ENCODE results near the gene SEPTIN3. TPM values are rescaled to one million over a fixed set of nuclear protein-coding genes. Genes with fewer than 3 reads are reported as not detected.
A peak's percentile ranks its signal among the peaks of the same experiment; 100 is the strongest.

The SEPTIN3 gene, protein sequence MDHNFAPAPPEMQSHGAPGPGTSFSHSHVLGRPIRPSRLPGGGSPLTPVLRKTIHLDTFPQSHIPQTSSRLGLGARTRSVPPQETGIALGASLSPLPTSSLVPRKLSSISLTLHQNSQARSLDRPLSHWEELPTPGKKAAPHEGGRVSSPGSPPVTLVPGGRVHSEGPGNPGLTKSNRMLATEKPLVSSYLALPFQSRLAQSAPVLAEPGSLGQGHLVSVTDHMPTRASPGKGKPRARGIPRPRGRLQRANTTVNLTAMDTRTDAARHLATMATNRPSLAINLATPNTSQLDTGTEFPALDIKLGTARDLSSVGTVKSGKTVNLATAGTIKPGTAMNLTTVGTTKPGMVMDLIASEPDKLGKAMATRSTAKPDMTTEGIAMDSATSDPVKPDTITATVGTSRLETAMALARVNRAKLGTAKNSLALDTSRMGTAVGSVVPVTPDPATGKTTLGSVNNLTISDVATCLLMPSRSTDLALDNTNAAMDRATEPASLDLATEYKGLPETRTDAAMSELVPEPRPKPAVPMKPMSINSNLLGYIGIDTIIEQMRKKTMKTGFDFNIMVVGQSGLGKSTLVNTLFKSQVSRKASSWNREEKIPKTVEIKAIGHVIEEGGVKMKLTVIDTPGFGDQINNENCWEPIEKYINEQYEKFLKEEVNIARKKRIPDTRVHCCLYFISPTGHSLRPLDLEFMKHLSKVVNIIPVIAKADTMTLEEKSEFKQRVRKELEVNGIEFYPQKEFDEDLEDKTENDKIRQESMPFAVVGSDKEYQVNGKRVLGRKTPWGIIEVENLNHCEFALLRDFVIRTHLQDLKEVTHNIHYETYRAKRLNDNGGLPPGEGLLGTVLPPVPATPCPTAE
- 1 to 10 TPM; 2.2 to 2.8 TPM for total RNA-seq

DNA sequence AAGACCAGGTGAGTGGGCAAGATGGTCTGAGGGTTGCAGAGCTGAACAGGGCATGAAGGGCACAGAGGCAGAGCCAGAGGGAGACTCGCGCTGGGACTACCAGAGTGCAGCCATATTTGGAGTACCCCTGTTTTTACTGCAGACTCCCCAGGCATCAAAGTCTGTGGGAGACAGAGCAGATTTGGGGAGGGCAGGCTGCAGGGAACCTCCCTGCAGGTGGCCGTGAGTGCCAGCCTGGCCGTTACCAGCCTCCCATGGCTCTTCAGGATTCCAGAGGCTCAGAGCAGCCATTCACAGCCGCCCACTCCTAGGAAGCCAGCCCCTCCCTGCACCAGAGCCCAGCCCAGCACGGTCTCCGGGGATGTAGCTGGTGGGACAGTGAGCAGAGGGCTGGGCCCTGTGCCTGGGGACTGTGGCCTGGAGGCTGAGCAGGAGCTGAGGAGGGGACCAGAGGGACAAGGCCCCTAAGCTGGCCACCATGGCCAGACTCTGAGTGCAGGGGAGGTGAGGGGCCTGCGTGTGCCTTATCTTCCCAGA is at the start of gene SEPTIN3:
Gene SEPTIN3 (plus strand): TSS at position 334 of the 537 bp plus-strand sequence. CDS start 2,050 bp downstream, outside the sequence.
- ChIA-PET POLR2A (interaction anchor here (1.4 kb wide), 1 partner anchor 121 kb away, joined by 3 read pairs; the partner anchor contains the start of gene NDUFA6), CTCF (interaction anchor here (1.4 to 4.0 kb wide), 2 partner anchors 11 to 121 kb away, joined by 3 to 28 read pairs; partner anchors contain the start of gene NDUFA6)
- Mint-ChIP-seq H3K4me1 (ENCODE audit: low read depth) (peaks cover 9% of the 10 kb centered on the region), H3K4me3 (no peak within 1 kb of the TSS), H3K9me3 (no peaks in the 10 kb centered on the region), H3K36me3 (no peaks in the 10 kb centered on the region), H3K27me3 (peaks cover 9% of the 10 kb centered on the region), H3K27ac (no peak within 1 kb of the TSS)
- intact Hi-C loops (cut with micrococcal nuclease) = loop anchor here (5.0 kb wide), 1 partner anchor 103 kb away; the partner anchor contains the start of genes NAGA and PHETA2
- no peak for DNase-seq

DNA sequence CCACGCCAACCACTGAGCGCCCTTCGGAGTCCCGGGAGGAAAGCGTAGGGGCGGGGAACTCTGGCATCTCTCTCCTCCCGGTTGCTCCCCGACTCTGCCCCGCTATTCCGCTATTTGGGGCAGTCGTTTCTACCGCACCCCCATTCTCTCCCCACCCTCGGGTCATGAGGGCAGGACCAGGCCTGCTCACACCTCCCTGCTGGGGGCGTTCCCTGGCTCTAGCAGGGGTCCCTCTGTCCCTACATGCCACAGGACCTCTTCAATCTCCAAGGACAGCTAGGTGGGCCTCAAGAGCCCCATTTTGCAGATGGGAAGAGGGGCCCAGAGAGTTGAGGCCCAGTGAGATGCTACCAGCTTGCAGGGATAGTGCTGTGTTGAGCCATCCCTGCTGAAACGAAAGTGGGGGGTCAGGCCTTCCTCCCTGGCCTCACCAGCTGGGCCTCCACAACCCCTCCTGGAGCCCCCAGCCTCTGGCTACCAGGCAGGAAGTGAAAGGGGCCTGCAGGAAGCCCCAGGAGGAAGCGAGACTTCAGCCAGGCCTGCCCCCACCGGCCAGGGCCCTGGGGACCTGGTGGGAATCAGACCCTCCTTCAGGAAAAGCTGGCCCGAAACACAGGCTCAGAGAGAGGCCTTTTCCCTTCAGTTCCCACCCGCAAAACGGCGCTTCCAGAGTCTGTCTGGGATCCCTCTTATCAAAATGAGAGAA is 48.8 kb upstream of the SEPTIN3 start:
- peak overlapping the region; percentile 8 for H3K4me3 Mint-ChIP-seq
- POLR2A ChIA-PET = interaction anchor here (0.8 to 1.6 kb wide), 3 partner anchors 13 to 58 kb away, joined by 3 to 5 read pairs (median 4); no protein-coding TSS in a partner anchor
- CTCF ChIA-PET = no interaction called here
- H3K4me1 Mint-ChIP-seq (ENCODE audit: low read depth) = peaks cover 21% of the 10 kb centered on the region
- no peak overlapping the region for H3K27ac Mint-ChIP-seq
- peaks cover 17% of the 10 kb centered on the region for H3K27me3 Mint-ChIP-seq
- peaks cover 3% of the 10 kb centered on the region for H3K36me3 Mint-ChIP-seq
- no peaks in the 10 kb centered on the region for H3K9me3 Mint-ChIP-seq
- intact Hi-C loops (cut with micrococcal nuclease) = no loop called here
- DNase-seq = no peak

DNA sequence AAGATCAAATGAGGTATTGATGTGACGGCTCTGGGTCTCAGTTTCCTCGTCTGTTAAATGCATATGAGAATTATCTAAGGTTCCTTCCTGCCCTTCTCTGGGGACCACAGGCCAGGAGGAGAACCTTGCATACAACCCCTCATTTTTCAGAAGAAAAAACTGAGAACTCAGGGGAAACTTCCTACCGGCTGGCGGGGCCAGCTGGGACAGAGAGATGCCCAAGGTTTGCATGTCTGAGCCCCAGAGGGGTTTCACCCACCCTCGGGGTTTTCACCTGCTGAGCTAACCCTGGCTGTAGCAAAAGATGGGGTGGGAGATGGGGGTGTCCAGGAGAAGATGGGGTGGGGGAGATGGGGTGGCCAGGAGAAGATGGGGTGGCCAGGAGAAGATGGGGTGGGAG is 46.9 kb upstream of the SEPTIN3 start:
- CTCF ChIA-PET = interaction anchor here (1.2 kb wide), 1 partner anchor 12 kb away, joined by 3 read pairs; no protein-coding TSS in a partner anchor

DNA sequence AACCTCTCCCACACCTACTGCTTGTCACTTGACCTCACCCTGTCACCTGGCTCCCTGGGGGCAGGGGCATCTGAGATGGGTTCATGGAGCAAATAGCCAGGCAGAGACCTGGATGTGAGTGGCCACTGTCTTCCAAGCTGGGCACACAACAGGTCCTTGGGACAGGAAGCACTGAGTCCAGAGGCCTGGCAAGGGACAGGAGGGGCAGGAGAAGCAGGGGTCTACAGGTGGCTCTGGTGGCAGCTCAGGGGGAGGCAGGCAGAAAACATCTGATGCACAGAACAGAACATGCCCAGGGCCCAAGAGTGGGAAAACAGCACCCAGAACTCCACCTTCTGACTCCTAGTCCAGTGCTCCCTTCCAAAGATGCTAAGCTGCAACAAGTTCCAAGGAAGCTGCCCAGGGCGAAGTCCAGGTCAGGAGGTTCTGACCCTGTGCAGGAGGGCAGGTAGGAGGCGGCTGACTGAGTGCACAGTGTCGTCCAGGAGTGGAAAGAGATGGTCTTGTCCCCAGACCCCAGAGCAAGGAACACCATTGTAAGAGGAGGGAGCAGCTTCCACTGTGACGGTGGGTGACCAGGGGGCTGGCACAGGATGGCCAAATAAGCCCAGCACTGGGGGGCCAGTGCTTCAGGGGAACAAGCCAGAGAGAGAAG is 46.2 kb upstream of the SEPTIN3 start:
- Mint-ChIP-seq H3K27me3 (peaks cover 6% of the 10 kb centered on the region), H3K27ac (no peak overlapping the region), H3K9me3 (no peaks in the 10 kb centered on the region), H3K4me1 (ENCODE audit: low read depth) (peaks cover 29% of the 10 kb centered on the region), H3K4me3 (no peak overlapping the region), H3K36me3 (peaks cover 3% of the 10 kb centered on the region)
- CTCF ChIA-PET = interaction anchor here (1.1 to 1.3 kb wide), 3 partner anchors 11 to 256 kb away, joined by 3 to 4 read pairs (median 3); no protein-coding TSS in a partner anchor
- no peak for DNase-seq
- intact Hi-C loops (cut with micrococcal nuclease) = no loop called here
- POLR2A ChIA-PET = interaction anchor here (1.1 to 1.2 kb wide), 2 partner anchors 16 to 61 kb away, joined by 3 read pairs; no protein-coding TSS in a partner anchor

More for the DNA sequence above, 46.9 kb upstream of the SEPTIN3 start:
- Mint-ChIP-seq H3K9me3 (no peaks in the 10 kb centered on the region), H3K4me3 (no peak overlapping the region), H3K36me3 (peaks cover 3% of the 10 kb centered on the region), H3K27ac (no peak overlapping the region), H3K4me1 (ENCODE audit: low read depth) (peaks cover 27% of the 10 kb centered on the region), H3K27me3 (peaks cover 6% of the 10 kb centered on the region)
- DNase-seq = no peak
- POLR2A ChIA-PET = interaction anchor here (1.1 to 1.2 kb wide), 2 partner anchors 16 to 60 kb away, joined by 3 read pairs; no protein-coding TSS in a partner anchor
- intact Hi-C loops (cut with micrococcal nuclease) = no loop called here

DNA sequence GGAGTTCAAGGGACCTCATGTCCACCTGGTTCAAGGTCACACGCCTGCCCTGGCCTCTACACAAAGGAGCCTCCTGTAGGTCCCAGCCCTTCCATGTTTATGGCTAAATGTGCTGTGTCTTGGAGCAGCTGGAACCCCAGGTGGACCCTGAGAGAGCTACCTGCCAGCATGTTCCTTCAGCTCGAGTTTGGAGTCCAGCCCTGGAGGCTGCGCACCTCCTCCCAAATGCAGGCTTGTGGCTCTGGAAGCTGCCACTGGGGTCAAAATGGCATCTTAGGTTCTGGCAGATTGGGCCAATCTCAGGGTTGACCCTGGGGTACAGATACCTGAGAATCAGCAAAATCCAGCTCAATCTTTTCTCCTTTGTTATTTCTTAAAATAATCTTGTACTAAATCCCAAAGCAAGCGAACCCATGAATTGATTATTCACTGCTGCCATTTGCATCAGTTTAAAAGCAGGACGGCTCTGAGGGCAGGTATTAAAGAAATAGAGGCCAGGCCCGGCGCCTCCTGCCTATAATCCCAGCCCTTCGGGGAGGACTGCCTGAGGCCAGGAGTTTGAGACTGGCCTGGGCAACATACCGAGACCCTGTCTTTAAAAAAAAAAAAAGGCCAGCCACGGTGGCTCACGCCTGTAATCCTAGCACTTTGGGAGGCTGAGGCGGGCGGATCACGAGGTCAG is 45.5 kb upstream of the SEPTIN3 start:
- no peaks in the 10 kb centered on the region for H3K9me3 Mint-ChIP-seq
- no peak overlapping the region for H3K4me3 Mint-ChIP-seq
- ChIA-PET CTCF (interaction anchor here (1.1 to 3.2 kb wide), 4 partner anchors 10 to 257 kb away, joined by 3 to 48 read pairs (median 4); no protein-coding TSS in a partner anchor), POLR2A (interaction anchor here (1.2 kb wide), 1 partner anchor 15 kb away, joined by 3 read pairs; no protein-coding TSS in a partner anchor)
- H3K27me3 Mint-ChIP-seq = peaks cover 6% of the 10 kb centered on the region
- peaks cover 31% of the 10 kb centered on the region for H3K4me1 Mint-ChIP-seq (ENCODE audit: low read depth)
- no peak overlapping the region for H3K27ac Mint-ChIP-seq
- intact Hi-C loops (cut with micrococcal nuclease) = no loop called here
- H3K36me3 Mint-ChIP-seq = peaks cover 3% of the 10 kb centered on the region
- no peak for DNase-seq

DNA sequence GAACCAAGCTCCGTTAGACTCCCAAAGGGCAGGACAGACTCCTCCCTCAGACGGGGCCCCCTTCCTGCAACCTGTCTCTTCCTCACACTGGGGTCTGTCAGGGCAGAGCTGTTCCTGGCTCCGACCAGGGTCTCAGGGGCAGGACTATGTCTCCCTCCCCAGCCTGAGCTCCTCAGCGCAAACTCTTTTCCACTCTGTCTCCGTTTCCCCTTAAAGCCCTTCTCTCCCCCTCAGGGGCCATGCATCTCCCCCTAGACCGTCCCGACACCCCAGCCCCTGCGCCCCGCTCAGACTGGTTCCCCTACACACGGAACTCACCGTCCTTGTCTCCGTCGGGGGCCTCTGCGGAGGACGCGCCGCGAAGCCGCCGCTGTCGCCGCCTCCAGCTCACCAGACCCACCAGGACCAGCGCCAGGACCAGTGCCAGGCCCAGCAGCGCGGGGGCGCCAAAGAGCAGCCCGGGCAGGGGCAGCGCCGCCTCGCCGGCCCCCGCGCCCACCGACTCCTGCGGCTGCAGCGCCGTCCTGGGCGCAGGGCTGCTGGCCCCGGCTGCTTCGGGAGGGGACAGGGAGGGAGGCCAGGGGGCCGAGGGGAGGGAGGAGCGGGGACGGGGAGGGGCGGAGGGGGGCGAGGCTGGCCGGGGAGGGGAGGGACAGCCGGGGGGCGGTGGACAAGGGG is 43.3 kb upstream of the SEPTIN3 start:
- Mint-ChIP-seq H3K4me3 (peak overlapping the region; percentile 71), H3K4me1 (ENCODE audit: low read depth) (peaks cover 31% of the 10 kb centered on the region), H3K36me3 (peaks cover 3% of the 10 kb centered on the region), H3K9me3 (no peaks in the 10 kb centered on the region), H3K27me3 (peaks cover 6% of the 10 kb centered on the region), H3K27ac (no peak overlapping the region)
- POLR2A ChIA-PET = interaction anchor here (0.5 to 3.0 kb wide), 8 partner anchors 8 to 126 kb away, joined by 3 to 26 read pairs (median 7); partner anchors contain the start of genes CCDC134 and SREBF2
- CTCF ChIA-PET = interaction anchor here (0.6 to 3.2 kb wide), 33 partner anchors 9 to 518 kb away, joined by 3 to 48 read pairs (median 5); partner anchors contain the start of genes CENPM, MEI1 and SHISA8
- DNase-seq = peak; percentile 86
- intact Hi-C loops (cut with micrococcal nuclease) = loop anchor here (2.0 kb wide), 1 partner anchor 15 kb away; no protein-coding TSS in a partner anchor

DNA sequence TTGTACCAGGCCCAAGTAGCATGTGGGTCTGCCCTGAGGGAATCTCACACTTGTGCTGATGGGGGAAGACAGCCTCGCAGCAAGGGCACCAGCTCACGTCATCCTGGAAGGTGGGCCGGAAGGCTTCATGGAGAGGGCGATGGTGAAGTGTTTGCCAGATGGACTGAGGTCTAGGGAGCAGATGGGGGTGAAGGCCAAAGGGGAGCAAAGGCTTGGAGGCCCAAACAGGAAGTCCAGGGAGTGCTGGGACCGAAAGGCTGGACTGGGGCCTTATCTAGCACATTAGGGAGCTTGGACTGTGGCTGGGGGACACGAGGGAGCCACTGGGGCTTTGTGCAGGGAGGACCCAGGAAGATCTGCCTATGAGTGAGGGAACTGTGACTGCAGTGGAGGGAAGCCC is 41.4 kb upstream of the SEPTIN3 start:
- Mint-ChIP-seq H3K4me1 (ENCODE audit: low read depth) (peaks cover 31% of the 10 kb centered on the region), H3K36me3 (peaks cover 3% of the 10 kb centered on the region), H3K27me3 (peaks cover 6% of the 10 kb centered on the region), H3K4me3 (no peak overlapping the region), H3K27ac (peak overlapping the region; percentile 63), H3K9me3 (no peaks in the 10 kb centered on the region)
- CTCF ChIA-PET = interaction anchor here (1.1 kb wide), 1 partner anchor 13 kb away, joined by 3 read pairs; no protein-coding TSS in a partner anchor
- intact Hi-C loops (cut with micrococcal nuclease) = loop anchor here (2.0 kb wide), 1 partner anchor 13 kb away; no protein-coding TSS in a partner anchor
- POLR2A ChIA-PET = interaction anchor here (1.5 to 2.9 kb wide), 2 partner anchors 12 to 19 kb away, joined by 7 to 10 read pairs; no protein-coding TSS in a partner anchor
- DNase-seq = no peak

DNA sequence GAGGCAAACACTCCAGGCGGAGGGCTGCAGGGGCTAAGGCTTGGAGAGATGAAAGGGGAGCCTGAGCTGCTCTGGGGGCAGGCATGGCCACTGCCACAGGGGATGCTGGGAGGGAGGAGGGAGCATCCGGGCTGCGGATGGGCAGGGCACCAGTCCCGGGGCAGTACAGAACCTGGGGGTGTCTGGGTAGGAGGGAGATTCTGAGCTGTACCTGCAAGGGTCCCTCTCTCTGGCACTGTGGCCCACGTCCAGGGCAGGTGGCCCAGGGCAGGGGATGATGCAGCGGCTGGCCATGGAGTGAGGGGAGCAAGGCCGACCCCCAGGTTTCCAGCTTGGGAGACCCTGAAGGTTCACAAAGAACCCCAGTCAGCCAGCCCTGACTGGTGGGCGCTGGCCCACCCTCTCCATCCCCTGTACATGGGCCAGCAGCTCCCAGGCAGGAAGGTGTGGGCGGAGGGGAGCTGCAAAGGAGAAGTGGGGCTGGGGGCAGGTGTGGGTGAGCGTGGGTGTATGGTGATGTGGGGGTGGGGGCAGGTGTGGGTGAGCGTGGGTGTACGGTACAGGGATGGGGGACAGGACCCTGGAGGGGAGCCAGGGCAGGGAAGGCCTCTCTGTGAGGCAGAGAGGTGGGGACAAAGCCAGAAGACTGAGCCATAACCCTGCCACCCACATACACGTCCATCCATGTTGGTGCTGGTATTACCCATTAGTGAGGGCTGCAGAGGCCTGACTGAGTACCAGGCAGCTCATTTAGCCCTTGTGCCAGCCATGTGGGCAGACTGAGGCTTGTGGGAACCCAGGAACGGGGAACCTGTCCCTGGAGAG is 40.4 kb upstream of the SEPTIN3 start:
- peaks cover 31% of the 10 kb centered on the region for H3K4me1 Mint-ChIP-seq (ENCODE audit: low read depth)
- POLR2A ChIA-PET = interaction anchor here (0.6 to 1.5 kb wide), 4 partner anchors 9 to 80 kb away, joined by 3 to 7 read pairs (median 4); no protein-coding TSS in a partner anchor
- no peak for DNase-seq
- no peak overlapping the region for H3K4me3 Mint-ChIP-seq
- peaks cover 3% of the 10 kb centered on the region for H3K36me3 Mint-ChIP-seq
- H3K9me3 Mint-ChIP-seq = no peaks in the 10 kb centered on the region
- no peak overlapping the region for H3K27ac Mint-ChIP-seq
- intact Hi-C loops (cut with micrococcal nuclease) = no loop called here
- CTCF ChIA-PET = interaction anchor here (1.0 to 1.1 kb wide), 2 partner anchors 12 to 31 kb away, joined by 3 read pairs; no protein-coding TSS in a partner anchor
- peaks cover 6% of the 10 kb centered on the region for H3K27me3 Mint-ChIP-seq

DNA sequence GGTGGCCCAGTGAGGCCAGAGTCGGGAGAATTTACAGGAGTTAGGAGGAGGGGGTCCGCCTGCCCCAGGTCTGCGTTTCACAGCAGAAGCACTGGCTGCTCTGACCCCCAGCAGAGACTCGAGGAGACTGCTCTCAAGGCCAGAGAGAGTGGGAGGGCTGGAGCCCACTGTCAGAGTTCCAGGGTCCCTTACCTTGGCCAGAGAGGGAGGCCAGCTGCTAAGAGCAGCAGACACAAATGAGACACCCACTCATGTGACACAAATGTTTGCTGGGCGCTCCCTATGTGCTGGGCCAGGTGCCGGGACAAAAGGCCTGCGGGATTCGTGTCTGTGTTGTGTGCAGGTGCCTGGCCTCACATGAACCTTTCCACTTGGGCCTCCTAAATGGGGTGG is 39.8 kb upstream of the SEPTIN3 start:
- peaks cover 3% of the 10 kb centered on the region for H3K36me3 Mint-ChIP-seq
- H3K4me3 Mint-ChIP-seq = no peak overlapping the region
- peaks cover 31% of the 10 kb centered on the region for H3K4me1 Mint-ChIP-seq (ENCODE audit: low read depth)
- intact Hi-C loops (cut with micrococcal nuclease) = no loop called here
- peaks cover 6% of the 10 kb centered on the region for H3K27me3 Mint-ChIP-seq
- H3K27ac Mint-ChIP-seq = no peak overlapping the region
- no peaks in the 10 kb centered on the region for H3K9me3 Mint-ChIP-seq
- CTCF ChIA-PET = interaction anchor here (1.0 kb wide), 1 partner anchor 32 kb away, joined by 3 read pairs; no protein-coding TSS in a partner anchor
- DNase-seq = no peak
- POLR2A ChIA-PET = interaction anchor here (1.5 kb wide), 2 partner anchors 10 to 14 kb away, joined by 5 to 7 read pairs; no protein-coding TSS in a partner anchor
